ENCODE data around the gene FLYWCH2. TPM values are rescaled to one million over a fixed set of nuclear protein-coding genes. Genes with fewer than 3 reads are reported as not detected.
A peak's percentile ranks its signal among the peaks of the same experiment; 100 is the strongest.

Gene FLYWCH2
- total RNA-seq, 2 experiments from 2014 or later: 18.9 to 19.3 TPM

- ATAC-seq (no peak), DNase-seq (no peak)
- CTCF ChIA-PET: interaction anchor here (0.9 kb wide), 2 partner anchors 32 to 82 kb away, joined by 3 read pairs; no protein-coding TSS in a partner anchor
- Mint-ChIP-seq H3K36me3 (ENCODE audit: low read depth) (no peaks in the 10 kb centered on the region), H3K9me3 (no peaks in the 10 kb centered on the region), H3K27ac (no peak overlapping the region), H3K4me1 (ENCODE audit: low read depth) (peaks cover 13% of the 10 kb centered on the region), H3K4me3 (no peak overlapping the region), H3K27me3 (no peaks in the 10 kb centered on the region)
- TF ChIP-seq CTCF (IDR thresholded peaks at IDR 0.05): no peak
- intact Hi-C loops (cut with micrococcal nuclease): no loop called here
- POLR2A ChIA-PET: no interaction called here
Observed at GRCh38 chr16:2836646-2837508, 46.1 kb upstream of the FLYWCH2 start.

GRCh38 chr16:2838928-2839327 is 44.1 kb upstream of the FLYWCH2 start:
- peaks cover 19% of the 10 kb centered on the region for H3K4me1 Mint-ChIP-seq (ENCODE audit: low read depth)
- peak overlapping the region; percentile 14 for H3K27ac Mint-ChIP-seq
- intact Hi-C loops (cut with micrococcal nuclease): no loop called here
- peak; percentile 77 for DNase-seq
- no peaks in the 10 kb centered on the region for H3K27me3 Mint-ChIP-seq
- ATAC-seq: peak; percentile 74
- H3K4me3 Mint-ChIP-seq: no peak overlapping the region
- TF ChIP-seq CTCF (IDR thresholded peaks at IDR 0.05): peak; percentile 95
- POLR2A ChIA-PET: interaction anchor here (0.6 to 2.2 kb wide), 3 partner anchors 29 to 88 kb away, joined by 3 to 10 read pairs (median 4); no protein-coding TSS in a partner anchor
- H3K9me3 Mint-ChIP-seq: no peaks in the 10 kb centered on the region
- CTCF ChIA-PET: interaction anchor here (0.6 to 3.5 kb wide), 35 partner anchors 8 to 124 kb away, joined by 3 to 139 read pairs (median 4); partner anchors contain the start of genes FLYWCH1, FLYWCH2, KREMEN2 and PRSS22
- no peaks in the 10 kb centered on the region for H3K36me3 Mint-ChIP-seq (ENCODE audit: low read depth)

GRCh38 chr16:2839650-2840450 is 43.2 kb upstream of the FLYWCH2 start:
- peaks cover 21% of the 10 kb centered on the region for H3K4me1 Mint-ChIP-seq (ENCODE audit: low read depth)
- intact Hi-C loops (cut with micrococcal nuclease): no loop called here
- no peak for TF ChIP-seq CTCF (IDR thresholded peaks at IDR 0.05)
- H3K9me3 Mint-ChIP-seq: no peaks in the 10 kb centered on the region
- DNase-seq: no peak
- no peaks in the 10 kb centered on the region for H3K36me3 Mint-ChIP-seq (ENCODE audit: low read depth)
- no peak for ATAC-seq
- H3K4me3 Mint-ChIP-seq: no peak overlapping the region
- H3K27me3 Mint-ChIP-seq: no peaks in the 10 kb centered on the region
- ChIA-PET CTCF (interaction anchor here (0.6 to 3.5 kb wide), 30 partner anchors 9 to 123 kb away, joined by 3 to 139 read pairs (median 4); partner anchors contain the start of genes FLYWCH1, FLYWCH2, KREMEN2 and PRSS22), POLR2A (interaction anchor here (1.0 to 2.2 kb wide), 2 partner anchors 28 to 87 kb away, joined by 3 to 10 read pairs; no protein-coding TSS in a partner anchor)
- H3K27ac Mint-ChIP-seq: no peak overlapping the region

GRCh38 chr16:2840914-2841313 is 42.1 kb upstream of the FLYWCH2 start:
- no peak overlapping the region for H3K4me3 Mint-ChIP-seq
- no peak overlapping the region for H3K27ac Mint-ChIP-seq
- no peak for DNase-seq
- H3K36me3 Mint-ChIP-seq (ENCODE audit: low read depth): no peaks in the 10 kb centered on the region
- no peak for ATAC-seq
- intact Hi-C loops (cut with micrococcal nuclease): no loop called here
- no peak for TF ChIP-seq CTCF (IDR thresholded peaks at IDR 0.05)
- H3K4me1 Mint-ChIP-seq (ENCODE audit: low read depth): peaks cover 28% of the 10 kb centered on the region
- ChIA-PET CTCF (interaction anchor here (1.5 to 3.5 kb wide), 2 partner anchors 14 to 86 kb away, joined by 4 to 22 read pairs; no protein-coding TSS in a partner anchor), POLR2A (interaction anchor here (0.5 to 2.2 kb wide), 2 partner anchors 27 to 44 kb away, joined by 3 to 10 read pairs; no protein-coding TSS in a partner anchor)
- no peaks in the 10 kb centered on the region for H3K27me3 Mint-ChIP-seq
- peaks cover 2% of the 10 kb centered on the region for H3K9me3 Mint-ChIP-seq

Measured in activated CD8-positive, alpha-beta T cell treated with anti-CD3 and anti-CD28 coated beads for 36 hours (primary cell).